HG02981 (cell line): ENCODE results near the gene WASL.

Experiments used
- ATAC-seq: cut with Tn5 transposase; IDR thresholded peaks from one replicate; pipeline ENCODE4 v1.9.1; 2021; ENCODE audit warnings: mild to moderate bottlenecking, moderate library complexity; ENCODE audit not compliant: unreplicated experiment

WASL gene

GRCh38 chr7:123695944-123696677, 52.7 kb downstream of the WASL start:
- ATAC-seq = no peak

DNA sequence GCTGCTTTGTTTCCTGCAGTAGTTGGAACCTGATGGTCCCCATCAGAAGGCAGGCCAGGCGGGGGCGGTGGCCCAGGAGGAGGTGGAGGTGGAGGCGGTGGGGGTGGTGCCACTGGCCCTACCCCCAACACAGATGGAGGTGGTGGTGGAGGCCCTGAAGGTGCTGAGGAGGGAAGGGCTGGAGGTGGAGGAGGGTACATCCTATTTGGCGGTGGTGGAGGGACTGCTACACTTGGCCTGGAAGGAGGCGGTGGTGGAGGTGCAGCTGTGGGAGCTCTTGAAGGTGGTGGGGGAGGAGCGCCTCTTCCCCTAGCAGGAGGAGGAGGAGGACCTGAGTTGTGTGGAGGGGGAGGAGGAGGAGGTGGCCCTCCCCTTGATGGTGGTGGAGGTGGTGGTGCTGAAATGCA, 56.3 kb downstream of the WASL start:
- ATAC-seq = no peak

DNA sequence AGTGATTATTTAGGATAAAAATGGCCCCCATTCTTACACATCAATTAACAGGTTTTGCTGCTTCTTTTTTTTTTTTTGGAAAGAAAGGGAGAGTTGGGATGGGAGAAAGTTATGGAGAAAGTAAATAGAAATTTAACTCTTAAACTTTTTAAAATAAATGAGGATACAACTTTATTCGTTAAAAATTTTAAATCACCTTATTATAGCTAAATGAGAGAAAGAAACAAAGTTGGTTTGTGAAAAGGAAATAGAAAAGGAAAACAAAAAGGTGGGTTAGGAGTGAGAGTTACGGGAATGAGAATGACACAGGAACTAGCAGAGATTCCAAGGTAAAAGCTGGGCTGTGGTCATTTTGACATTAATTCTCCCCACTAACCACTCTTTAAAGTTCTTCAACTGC, 58.3 kb downstream of the WASL start:
- no peak for ATAC-seq

GRCh38 chr7:123689250-123689649, 59.6 kb downstream of the WASL start:
- no peak for ATAC-seq

DNA sequence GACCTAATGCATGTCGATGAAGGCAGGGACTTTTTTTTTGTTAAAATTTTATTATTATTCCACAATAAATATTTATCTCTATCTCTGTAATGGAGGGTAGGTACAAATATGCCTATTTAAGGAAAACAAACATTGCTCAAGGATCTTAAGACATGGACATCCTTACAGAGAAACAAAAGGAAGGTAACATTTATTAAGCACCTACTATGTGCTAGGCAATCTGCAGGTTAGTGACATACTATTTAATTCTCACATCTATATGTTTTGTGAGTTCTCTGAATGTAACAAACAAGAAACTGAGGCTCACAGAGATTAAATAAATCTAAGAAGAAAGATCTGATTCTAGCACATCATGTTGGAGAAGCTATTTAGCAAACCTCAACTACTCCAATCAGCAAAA, 61.1 kb downstream of the WASL start:
- no peak for ATAC-seq

GRCh38 chr7:123687161-123687560, 61.6 kb downstream of the WASL start:
- ATAC-seq = no peak

GRCh38 chr7:123682690-123683089, 66.1 kb downstream of the WASL start:
- no peak for ATAC-seq

DNA sequence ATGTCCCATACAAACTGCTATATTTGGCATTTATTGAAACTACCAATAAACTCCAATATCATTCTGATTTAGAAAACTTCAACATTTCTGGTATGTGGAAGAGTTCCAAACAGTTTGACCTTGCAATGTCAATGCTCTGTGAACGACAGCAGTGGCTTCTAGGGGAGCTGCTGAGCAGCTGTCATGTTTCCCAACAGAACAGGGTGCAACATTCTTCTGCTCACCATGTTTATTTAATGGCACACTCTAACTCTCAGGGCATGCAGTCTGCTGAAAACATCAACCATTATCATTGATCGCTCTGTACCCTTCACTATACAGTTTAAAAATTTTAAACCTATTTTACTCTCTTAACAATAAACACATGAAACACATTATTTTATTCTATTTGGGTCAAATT, 67.2 kb downstream of the WASL start:
- ATAC-seq = no peak

GRCh38 chr7:123680580-123680979, 68.2 kb downstream of the WASL start:
- ATAC-seq = no peak

GRCh38 chr7:123679614-123680013, 69.2 kb downstream of the WASL start:
- no peak for ATAC-seq

DNA sequence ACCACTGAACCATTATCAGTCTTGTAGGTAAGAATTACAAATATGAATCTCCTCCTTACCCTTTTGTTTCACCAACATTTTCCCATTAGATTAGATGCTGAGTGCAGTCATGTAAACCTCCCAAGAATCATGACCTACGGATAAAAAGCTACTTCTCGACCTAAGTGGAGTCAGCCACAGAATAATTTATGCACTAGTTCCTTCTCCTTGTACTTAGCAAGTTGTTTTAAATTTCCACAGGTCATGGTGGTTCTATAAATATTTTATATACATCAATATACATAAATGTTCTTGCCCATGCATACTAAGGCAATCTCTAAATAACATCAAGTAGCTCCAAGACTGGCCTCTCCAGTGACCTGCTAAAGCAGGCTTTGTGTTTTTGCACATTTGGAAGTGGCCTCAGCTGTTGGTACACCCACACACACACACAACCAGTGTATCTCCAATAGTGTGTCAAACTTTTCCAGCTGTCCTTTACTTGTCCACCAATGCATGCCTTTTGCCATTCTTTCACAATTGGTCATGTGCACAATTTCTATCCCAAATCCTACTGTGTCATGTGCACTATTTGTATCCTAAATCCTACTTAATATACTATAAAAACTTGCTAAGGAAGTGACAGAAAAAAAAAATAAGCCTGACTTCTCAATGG, 71.6 kb downstream of the WASL start:
- no peak for ATAC-seq

DNA sequence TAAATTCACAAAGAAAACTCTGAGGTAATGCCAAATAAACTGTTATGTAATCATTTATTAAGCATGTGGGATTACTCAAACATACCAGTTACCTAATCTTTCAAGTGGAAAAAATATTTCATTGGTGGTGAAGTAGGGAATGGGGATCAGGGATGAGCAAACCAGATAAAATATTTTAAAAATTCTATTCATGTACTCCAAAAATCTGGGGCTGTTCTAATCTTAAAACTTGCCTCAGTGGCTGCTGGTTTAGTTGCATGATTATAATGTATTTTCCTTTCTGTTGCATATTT, 73.7 kb downstream of the WASL start:
- ATAC-seq = no peak

DNA sequence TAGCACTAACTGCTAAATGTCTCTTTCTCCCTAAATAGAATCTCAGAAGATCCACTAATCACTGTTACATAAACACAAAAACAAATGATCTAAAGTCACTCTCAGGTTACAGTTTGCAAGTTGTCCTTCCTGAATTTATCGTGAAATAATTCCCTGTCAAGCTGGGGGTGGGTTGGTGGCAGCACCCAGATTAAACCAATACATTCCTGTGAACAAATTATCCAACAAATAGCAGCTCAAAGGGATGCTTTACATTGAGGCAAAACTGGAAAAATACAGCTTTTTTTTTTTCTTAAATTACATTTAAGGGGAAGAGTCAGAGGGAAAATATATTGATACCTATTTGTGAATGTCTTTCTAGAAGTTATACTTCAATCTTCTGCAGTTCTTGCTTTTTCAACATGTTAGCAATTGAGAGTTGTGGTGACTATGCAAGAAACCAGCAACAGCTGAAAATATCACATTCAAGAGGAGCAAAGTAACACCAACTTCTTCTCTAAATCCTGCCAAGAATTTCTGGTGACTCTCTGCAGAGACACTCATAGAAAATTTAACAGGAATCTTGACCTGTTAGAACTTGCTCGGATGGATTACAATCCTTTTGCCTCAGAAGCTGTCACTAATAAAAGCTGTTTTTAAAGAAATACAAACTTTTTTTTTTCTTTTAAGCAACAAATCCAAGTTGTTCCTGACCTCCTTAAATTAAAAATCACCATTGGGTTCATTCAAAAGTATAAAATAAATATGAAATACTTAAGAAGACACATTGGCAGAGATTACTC, 74.2 kb downstream of the WASL start:
- no peak for ATAC-seq

DNA sequence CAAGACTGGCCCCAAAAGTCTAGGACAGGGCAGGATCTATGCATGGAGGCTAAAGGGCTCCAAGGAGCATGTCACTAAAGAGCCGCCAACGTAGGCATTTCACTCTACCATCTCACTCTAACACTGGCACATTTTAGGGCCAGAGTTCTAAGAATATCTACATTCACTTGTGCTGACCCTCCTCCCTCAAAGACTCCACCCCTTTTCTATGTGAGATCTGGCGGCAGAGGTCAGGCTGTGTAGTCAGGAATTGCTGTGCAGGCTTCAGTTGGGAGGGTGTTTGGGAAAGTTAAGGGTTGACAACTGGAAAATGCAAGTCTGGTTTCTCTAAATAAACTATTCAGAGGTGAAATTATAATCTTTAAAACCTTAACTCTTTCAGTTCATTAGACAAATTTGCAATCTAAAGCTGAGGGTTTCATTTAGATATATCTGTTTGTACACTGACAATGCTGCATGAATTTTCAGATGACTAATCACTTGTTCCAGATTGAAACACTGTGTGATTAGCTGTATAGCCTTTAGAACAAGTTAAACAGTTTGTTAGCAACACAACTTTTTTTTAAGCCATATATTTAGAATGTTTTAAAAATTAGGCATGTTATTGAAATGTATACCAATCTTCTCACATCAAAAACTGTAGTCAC, 74.9 kb downstream of the WASL start:
- no peak for ATAC-seq

DNA sequence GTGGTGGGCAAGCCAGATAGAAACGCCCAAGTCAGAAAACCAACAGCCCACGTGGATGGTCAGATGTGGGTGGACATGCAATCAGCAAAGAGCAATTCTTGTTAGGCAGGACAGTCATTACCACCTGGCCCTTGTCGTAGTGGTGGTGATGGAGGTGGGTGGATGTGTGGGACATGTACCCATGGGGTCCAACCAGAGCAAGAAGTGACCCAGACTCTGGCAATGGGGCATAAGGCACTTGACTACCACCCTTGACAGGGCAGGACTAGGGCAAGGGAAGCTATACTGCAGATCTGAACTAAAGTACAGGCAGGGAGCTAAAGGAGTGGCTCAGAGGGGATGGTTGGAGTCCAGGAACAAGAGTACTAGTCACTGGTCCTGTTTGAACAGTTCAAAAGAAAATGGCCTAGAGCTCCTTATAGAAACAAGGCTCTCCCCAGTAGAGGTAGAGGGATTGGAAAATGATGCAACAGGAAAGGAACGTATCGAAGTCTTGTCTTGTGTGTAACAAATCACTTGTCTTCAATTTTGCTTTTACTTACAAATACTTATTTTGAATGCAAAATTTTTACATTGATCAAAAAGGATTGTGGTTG, 75.6 kb downstream of the WASL start:
- ATAC-seq = no peak

DNA sequence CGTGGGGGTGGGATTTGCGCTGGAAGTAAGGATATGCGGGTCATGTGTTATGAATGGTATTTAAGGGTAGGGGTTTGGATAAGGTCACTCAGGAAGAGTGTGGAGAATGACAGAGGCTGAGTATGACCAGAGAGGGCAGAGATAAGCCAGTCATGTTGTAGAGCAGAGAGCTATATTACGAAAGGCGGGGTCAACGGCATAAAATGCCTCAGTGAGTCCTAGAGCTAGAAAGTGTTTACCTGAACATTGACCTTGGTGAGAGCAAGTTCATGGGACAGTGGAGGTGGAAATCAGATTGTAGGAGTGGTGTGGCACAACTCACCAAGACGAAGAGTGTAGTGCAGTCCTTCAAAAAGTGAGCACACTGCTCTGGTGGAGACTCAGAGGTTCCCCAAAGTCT, 79.3 kb downstream of the WASL start:
- no peak for ATAC-seq

- no peak for ATAC-seq
These were observed 82.3 kb downstream of the WASL start for GRCh38 chr7:123666492-123666891.

GRCh38 chr7:123665896-123666295, 82.9 kb downstream of the WASL start:
- no peak for ATAC-seq

- no peak for ATAC-seq
These were observed 83.6 kb downstream of the WASL start for GRCh38 chr7:123665157-123665556.

GRCh38 chr7:123663200-123663599, 85.6 kb downstream of the WASL start:
- ATAC-seq = no peak

DNA sequence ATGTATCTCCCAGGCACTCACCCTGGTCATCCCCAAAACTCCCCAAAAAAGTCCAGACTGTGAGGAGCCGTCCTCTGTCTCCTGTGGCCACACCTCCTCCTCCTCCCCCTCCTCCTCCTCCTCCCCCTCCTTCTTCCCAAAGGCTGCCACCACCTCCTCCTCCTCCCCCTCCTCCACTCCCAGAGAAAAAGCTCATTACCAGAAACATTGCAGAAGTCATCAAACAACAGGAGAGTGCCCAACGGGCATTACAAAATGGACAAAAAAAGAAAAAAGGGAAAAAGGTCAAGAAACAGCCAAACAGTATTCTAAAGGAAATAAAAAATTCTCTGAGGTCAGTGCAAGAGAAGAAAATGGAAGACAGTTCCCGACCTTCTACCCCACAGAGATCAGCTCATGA, 86.0 kb downstream of the WASL start:
- ATAC-seq = no peak
